Measurements from ENCODE around the gene TTF1.

- TF ChIP-seq CTCF (IDR thresholded peaks at IDR 0.05) (no peak), POLR2A (IDR thresholded peaks at IDR 0.05) (no peak)
These were observed 34.8 kb upstream of the TTF1 start for GRCh38 chr9:132441404-132441803.

Measured in vagina (tissue), 2 donors.